ENCODE results near the gene POLR3C.

GRCh38 chr1:145874646-145875045, 50.6 kb downstream of the POLR3C start:
- TF ChIP-seq CTCF (conservative IDR thresholded peaks at IDR 0.05; ENCODE audit: low read length): no peak
- no peak for TF ChIP-seq EZH2phosphoT487 (IDR thresholded peaks at IDR 0.05; ENCODE audit: borderline replicate concordance, low read depth, low read length)
